Colonic mucosa (tissue), 4 donors: ENCODE measurements around the gene SFRP5. TPM values are rescaled to one million over a fixed set of nuclear protein-coding genes. Genes with fewer than 3 reads are reported as not detected.
A peak's percentile ranks its signal among the peaks of the same experiment; 100 is the strongest.

Experiments used
- DNase-seq: peaks from one replicate; pipeline ENCODE4 v3.0.0-alpha.2; 2020
- H3K27ac ChIP-seq: fragments of 200-600 bp; one replicate; pipeline ENCODE4 v1.8.0; 2021
- H3K27me3 ChIP-seq: fragments of 200-600 bp; one replicate; pipeline ENCODE4 v1.8.0; 2021
- H3K36me3 ChIP-seq: fragments of 200-600 bp; one replicate; pipeline ENCODE4 v1.8.0; 2021
- H3K4me1 ChIP-seq: fragments of 200-600 bp; one replicate; pipeline ENCODE4 v1.8.0; 2021; ENCODE audit warnings: mild to moderate bottlenecking
- H3K4me3 ChIP-seq: fragments of 200-600 bp; one replicate; pipeline ENCODE4 v1.8.0; 2021
- H3K9ac ChIP-seq, 2 donors: one replicate each; pipeline ENCODE4 v1.7.0; 2013; ENCODE audit warnings: control low read depth in 2 of 2, low read depth in 2 of 2, low read length in 2 of 2
- H3K9me3 ChIP-seq: fragments of 200-600 bp; one replicate; pipeline ENCODE4 v1.8.0; 2021
- intact Hi-C: fragments of 100-400 bp; cut with DNase I; formaldehyde crosslinking; loops from one replicate; pipeline ENCODE4 v1.14.1; 2022
- total RNA-seq, 2 donors: library from RNA; stranded (reverse); fragmentation: NEBNext Ultra II Directional in 1 of 2; extraction: Animal tissue kit (Norgen Biotek cat#: 25700) in 1 of 2; gene quantifications; one replicate each; pipeline ENCODE4 v1.2.1, GENCODE V29; 2021
- TF ChIP-seq, protein P1 (sequence below): fragments of 200-600 bp; IDR thresholded peaks from one replicate; pipeline ENCODE4 v1.8.0; 2022; ENCODE audit warnings: antibody characterized with exemption, mild to moderate bottlenecking
- donor health status: healthy.
- donor health status: DM: no; HTN: no; CAD: no.
- donor health status: DM: no; HTN: no; CAD: no.

The SFRP5 gene
- total RNA-seq, 2 donors from 2014 or later: 0.57 to 1.2 TPM

DNA sequence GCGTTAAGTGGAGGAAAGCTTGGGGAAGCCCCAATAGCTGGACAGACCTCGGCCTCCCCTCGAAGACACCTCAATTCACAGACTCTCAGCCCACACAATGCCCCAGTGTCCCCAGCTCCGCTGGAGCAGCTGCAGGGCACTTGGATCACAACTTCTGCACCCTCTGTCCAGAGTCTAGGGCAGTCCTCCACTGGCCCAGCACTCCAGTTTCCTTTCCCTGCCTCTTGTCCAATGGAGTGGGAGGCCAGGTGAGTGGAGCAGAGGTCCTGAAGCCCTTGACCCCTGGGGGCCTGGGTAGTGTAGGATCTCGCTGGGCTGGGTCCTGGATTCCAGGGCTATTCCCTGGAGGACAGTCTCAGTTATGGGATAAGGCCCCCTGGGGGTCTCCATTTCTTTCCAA is 11.9 kb downstream of the SFRP5 start:
- H3K27me3 ChIP-seq: no peaks in the 10 kb centered on the region
- intact Hi-C loops: loop anchor here (10.0 kb wide), 1 partner anchor 105 kb away; no protein-coding TSS in a partner anchor
- no peak for DNase-seq
- TF ChIP-seq, protein P1, sequence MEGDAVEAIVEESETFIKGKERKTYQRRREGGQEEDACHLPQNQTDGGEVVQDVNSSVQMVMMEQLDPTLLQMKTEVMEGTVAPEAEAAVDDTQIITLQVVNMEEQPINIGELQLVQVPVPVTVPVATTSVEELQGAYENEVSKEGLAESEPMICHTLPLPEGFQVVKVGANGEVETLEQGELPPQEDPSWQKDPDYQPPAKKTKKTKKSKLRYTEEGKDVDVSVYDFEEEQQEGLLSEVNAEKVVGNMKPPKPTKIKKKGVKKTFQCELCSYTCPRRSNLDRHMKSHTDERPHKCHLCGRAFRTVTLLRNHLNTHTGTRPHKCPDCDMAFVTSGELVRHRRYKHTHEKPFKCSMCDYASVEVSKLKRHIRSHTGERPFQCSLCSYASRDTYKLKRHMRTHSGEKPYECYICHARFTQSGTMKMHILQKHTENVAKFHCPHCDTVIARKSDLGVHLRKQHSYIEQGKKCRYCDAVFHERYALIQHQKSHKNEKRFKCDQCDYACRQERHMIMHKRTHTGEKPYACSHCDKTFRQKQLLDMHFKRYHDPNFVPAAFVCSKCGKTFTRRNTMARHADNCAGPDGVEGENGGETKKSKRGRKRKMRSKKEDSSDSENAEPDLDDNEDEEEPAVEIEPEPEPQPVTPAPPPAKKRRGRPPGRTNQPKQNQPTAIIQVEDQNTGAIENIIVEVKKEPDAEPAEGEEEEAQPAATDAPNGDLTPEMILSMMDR: no peak
- H3K9me3 ChIP-seq: no peaks in the 10 kb centered on the region
- no peak overlapping the region for H3K9ac ChIP-seq
- peaks cover 22% of the 10 kb centered on the region for H3K36me3 ChIP-seq
- H3K4me1 ChIP-seq: no peaks in the 10 kb centered on the region
- H3K4me3 ChIP-seq: no peak overlapping the region
- no peak overlapping the region for H3K27ac ChIP-seq

DNA sequence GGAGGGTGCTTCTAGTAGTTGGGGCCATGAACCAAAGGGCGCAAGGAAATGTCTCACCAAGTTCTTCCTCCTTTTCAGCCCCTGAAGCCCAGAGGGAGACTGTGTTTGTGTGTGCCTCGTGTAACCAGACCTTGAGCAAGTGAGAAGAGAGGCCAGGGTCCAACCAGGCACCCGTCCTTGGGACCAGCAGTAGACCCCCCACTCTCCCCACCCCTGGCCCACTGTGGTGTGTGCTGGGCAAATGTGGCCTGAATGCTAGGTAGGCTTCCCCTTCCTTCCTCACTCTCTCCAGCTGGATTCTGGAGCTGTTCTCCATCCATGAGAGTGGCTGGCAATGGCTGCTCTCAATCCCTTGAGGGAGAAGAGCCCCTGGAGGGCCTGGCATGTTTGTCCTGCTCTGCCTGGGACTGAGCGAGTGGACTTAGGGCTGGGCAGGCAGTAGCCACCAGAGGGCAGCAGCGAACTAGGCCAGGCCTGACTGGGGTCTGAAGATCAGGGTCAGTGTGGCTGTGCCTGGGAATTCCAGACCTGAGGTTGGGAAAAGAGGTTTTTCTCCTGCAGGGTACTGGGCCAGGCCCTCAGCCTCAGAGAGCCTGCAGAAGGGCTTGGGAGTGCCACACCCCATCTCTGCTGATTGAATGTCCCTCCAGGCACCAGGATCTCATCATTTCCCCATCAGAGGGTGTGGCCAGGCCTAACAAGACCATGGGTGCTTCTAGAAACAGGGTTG is 12.5 kb downstream of the SFRP5 start:
- TF ChIP-seq, protein P1: peak; percentile 74
- DNase-seq: peak; percentile 63
- H3K36me3 ChIP-seq: peaks cover 26% of the 10 kb centered on the region
- H3K27ac ChIP-seq: no peak overlapping the region
- no peak overlapping the region for H3K9ac ChIP-seq
- no peaks in the 10 kb centered on the region for H3K4me1 ChIP-seq
- no peak overlapping the region for H3K4me3 ChIP-seq
- no peaks in the 10 kb centered on the region for H3K27me3 ChIP-seq
- no peaks in the 10 kb centered on the region for H3K9me3 ChIP-seq
- intact Hi-C loops: no loop called here

DNA sequence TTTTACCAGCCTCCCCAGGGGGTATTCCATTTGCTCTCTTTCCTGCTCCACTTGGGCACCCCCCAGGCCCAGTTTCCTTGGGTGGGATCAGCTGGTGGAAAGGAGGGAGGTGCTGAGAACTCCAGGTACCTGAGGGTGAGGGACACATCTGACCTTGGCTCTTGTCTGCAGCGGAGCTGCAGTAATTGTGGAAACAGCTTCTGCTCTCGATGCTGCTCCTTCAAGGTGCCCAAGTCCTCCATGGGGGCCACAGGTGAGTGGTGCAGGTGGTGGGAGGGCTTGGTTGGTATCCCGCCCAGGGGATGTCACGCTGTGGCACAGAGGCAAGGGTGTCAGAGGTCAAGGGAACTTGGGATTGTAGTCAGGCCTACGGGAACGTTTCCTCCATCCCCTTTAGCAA is 14.3 kb downstream of the SFRP5 start:
- H3K36me3 ChIP-seq: peaks cover 36% of the 10 kb centered on the region
- no peak overlapping the region for H3K27ac ChIP-seq
- intact Hi-C loops: no loop called here
- H3K9me3 ChIP-seq: no peaks in the 10 kb centered on the region
- H3K4me1 ChIP-seq: no peaks in the 10 kb centered on the region
- H3K27me3 ChIP-seq: no peaks in the 10 kb centered on the region
- TF ChIP-seq, protein P1: no peak
- H3K9ac ChIP-seq: no peak overlapping the region
- DNase-seq: no peak
- no peak overlapping the region for H3K4me3 ChIP-seq

DNA sequence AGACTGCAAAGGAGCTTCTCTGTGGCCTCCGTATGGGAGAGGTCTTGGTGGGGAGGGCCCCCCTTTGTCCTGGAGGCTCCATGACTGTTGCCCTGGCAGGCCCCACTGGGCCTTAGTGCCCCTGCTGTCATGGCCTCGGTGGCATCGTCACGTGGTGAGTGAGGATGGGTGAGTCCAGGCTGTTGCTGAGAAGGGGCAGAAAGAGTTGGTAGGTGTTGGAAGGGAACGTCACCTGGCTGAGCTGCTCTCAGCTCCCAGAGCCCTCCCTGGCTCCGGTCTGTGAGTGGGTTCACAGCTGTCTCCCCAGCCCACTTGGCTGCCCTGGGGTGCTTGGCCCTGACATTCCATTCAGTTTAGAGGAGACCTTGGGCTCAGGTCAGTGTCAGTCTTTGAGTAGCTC is 16.1 kb downstream of the SFRP5 start:
- peaks cover 40% of the 10 kb centered on the region for H3K36me3 ChIP-seq

DNA sequence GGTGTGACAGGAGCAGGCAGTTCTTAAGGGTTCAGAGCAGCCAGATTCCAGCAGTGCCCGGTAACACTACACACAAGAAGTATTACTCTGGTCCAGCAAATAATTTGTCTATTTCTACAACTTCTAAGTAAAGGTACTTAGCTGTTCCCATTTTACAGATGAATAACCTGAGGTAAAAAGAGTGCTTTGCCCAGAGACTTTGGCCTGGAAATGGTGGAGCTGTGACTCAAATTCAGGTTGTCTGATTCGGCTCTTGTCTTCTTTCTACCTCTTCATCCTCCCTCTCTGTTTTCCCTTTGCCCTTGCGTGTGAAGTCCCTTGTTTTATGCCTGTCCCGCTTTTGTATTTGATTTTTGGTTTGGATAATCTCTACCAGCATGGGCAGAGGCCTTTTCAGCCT is 17.1 kb downstream of the SFRP5 start:
- H3K4me1 ChIP-seq: no peaks in the 10 kb centered on the region
- DNase-seq: no peak
- H3K9me3 ChIP-seq: no peaks in the 10 kb centered on the region
- H3K9ac ChIP-seq: no peak overlapping the region
- intact Hi-C loops: no loop called here
- H3K27ac ChIP-seq: no peak overlapping the region
- TF ChIP-seq, protein P1: no peak
- H3K4me3 ChIP-seq: no peak overlapping the region
- H3K27me3 ChIP-seq: no peaks in the 10 kb centered on the region
- H3K36me3 ChIP-seq: peaks cover 48% of the 10 kb centered on the region

More for the DNA sequence above, 16.1 kb downstream of the SFRP5 start:
- Histone ChIP-seq H3K4me1 (no peaks in the 10 kb centered on the region), H3K9me3 (no peaks in the 10 kb centered on the region), H3K4me3 (no peak overlapping the region), H3K27ac (no peak overlapping the region), H3K9ac (no peak overlapping the region), H3K27me3 (no peaks in the 10 kb centered on the region)
- DNase-seq: no peak
- TF ChIP-seq, protein P1: no peak
- intact Hi-C loops: no loop called here
